Measurements from ENCODE around the gene CXCL8.

CXCL8 gene

DNA sequence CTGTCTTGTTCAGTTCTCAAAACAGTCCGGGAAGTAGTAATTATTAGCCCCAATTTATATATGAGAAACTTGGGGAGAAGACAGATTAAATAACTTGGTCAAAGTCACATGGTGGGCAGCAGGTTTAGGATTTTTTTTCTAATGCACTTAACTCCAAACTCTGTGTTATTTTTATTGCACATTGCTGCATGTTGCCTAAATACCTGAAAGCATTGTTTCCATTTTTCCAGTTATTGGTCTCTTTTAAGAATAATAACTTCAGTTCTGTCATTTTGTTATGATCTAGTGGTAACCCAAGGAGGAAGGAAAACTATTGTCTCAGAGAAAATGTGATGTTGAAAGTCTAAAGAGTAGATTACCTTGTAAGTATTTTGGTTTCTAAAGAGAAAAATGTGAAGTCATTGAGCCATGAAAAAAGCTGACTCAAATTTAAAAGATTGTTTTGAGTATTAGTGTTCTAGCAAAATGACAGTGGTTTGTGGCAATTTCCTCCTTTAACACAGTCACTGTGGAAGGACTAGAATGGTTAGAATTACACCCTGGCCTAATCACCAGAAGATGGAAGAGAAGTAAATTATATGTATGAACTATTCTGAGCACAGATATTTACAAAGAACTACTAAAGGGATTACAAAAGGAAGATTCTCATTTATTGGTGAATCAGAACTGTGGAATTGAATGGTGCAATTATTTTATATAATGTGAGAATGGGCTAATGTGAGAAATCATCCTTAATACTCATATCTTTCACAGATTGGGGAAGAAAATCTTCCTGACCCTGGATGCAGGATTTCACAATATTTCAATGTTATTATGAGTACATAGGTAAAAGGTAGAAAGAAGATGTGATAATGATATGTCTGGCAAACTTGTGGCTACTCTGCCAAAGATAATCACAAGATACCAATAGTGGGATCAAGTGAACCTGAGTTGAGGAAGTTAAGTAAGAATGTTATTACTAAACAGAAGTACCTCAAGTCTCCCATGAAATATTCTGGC, 21.7 kb upstream of the CXCL8 start:
- no peak for DNase-seq

DNA sequence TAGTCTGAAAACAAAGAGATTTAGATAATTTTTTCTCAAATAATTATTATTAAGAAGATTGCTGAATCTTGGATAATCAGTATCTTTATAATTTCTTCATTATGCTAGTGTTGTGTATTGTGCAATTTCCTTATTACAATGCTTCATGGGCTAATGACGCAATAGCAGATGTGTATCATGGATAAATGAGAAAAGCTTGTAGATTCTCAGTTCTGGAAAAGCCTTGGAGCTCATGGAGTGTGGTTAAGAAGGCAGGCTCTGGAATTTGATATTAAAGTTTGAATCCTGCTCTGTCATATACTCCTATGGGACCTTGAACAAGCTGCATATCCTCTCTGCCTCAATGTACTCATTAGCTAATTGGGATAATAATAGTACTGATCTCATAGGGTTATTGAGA, 18.9 kb upstream of the CXCL8 start:
- DNase-seq: no peak

DNA sequence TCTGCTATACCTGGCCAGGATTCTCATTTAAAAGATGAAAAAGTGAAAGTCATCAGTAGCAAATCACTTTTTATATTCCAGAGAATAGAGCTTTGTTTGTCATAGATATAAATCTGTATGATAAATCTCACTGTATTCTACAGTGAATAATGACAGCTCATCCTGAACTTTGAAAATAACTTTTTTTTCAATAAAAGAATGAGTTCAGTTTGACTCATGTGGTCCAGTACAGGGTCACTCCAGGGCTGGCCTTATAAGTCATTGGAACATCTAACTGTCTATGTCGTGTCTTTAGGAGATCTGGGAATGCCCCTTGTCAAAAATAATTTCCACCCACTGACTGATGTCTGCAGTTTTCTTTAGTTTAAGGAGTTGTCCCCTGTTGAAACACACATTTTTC, 18.5 kb upstream of the CXCL8 start:
- no peak for DNase-seq

DNA sequence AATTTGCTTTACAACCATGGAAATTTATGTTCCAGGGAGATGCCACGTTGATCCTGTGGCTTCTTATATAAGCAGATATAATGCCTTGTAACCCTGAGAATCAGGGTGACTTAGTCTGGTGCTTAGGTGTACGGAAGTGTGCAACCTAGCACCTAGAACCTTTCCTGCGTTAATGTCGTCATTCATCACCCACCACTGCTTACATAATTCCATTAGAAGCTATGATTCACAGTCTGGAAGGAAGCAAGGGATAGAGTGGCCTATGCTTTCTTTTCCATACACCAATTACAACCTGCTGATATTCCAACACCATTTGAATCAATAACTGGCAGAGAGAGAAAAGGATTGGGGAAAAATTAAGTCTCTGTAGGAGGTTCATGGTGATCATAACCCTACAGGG, 17.3 kb upstream of the CXCL8 start:
- no peak for DNase-seq

DNA sequence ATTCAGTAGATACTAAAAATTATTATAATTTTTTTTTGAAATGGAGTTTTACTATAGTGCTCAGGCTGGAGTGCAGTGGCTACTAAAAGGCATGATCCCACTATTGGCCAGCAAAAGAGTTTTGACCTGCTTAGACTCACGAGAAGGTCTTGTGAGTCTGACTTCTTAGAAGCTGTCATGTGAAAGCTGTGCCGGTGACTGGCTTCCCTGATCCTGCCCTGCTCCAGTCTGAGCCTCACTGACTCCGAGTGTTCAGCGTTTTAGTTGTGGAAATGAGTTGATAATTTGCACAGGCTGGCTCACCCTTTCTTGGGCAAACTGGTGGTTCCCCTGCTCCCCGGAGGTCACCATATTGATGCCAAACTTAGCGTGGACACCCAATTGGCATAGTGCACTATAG, 16.4 kb upstream of the CXCL8 start:
- no peak for DNase-seq

DNA sequence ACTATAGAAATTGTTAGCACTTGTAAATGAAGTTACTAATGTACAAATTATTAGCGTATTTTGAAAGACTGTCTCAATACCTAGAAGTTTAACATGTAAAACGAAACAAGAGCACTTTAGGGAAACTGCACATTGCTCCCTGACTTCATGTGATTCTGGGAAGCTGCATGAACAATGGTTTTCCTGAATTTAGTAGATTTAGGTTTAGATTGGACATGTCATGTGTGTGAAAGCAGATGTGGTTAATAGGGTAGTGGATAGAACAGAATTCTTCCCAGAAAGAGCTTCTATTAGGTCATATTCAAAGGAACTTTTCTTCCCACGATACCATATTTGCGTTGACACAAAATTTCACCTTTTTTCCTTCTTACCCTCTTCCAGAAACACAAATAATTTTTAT, 14.9 kb upstream of the CXCL8 start:
- DNase-seq: no peak

DNA sequence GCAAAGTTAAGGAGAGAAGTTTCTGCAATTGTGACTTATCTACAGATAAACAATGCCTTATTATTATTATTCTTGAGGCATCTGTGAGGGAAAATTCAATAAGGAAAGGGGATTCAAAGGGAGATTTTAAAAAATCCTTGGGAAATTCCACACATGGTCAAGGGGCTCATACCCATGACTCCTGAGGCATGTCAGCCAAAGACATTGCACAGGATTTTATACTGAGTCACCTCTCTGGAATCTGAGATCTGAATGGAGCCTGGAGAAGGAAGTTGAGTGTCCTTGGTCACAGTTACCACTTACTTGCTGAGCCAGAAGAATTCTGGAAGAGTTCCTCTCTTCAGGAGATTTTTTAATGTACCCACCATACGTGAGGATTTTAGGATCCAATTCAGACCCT, 14.4 kb upstream of the CXCL8 start:
- no peak for DNase-seq

DNA sequence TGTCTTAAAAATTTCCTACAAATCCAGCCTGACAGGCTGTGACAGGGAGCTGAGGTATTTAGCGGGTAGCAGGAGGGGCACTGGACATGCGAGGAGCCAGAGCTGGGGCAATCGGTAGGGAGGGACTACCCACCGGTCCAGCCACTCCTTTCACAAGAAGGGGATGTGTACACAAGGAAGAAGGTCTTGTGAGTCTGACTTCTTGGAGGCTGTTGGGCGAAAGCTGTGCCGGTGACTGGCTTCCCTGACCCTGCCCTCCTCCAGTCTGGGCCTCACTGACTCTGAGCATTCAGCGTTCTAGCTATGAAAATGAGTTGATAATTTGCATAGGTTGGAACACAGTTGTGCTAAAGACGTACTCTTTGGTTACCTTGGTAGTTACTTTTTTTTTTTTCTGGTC, 12.7 kb upstream of the CXCL8 start:
- peak; percentile 50 for DNase-seq

DNA sequence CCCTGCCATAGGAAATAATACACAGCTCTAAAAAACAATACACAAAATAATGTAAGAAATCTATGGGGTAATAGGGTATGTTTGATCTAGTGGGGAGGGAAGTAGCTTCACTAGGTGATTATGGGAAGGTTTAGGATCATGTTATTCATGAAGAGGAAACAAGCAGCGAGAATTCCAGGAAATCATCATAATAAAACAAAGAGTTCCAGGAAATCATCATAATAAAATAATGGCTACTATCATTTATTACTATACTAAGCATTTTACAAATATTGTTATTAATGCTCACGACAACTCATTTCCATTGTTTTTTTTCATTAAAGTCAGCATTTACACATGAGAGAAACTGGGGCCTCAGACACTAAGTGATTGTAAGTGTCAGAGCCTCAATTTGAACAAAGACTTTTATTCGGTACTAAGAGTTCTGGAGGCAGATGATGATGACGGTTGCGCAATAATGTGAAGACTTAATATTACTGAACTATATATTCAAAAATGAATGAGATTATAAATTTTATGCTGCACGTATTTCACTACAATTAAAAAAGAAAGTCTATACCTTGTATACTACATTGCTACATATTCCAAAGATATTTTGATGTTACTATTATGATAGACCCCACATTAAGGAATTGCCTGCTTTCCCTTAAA, 12.2 kb upstream of the CXCL8 start:
- no peak for DNase-seq

DNA sequence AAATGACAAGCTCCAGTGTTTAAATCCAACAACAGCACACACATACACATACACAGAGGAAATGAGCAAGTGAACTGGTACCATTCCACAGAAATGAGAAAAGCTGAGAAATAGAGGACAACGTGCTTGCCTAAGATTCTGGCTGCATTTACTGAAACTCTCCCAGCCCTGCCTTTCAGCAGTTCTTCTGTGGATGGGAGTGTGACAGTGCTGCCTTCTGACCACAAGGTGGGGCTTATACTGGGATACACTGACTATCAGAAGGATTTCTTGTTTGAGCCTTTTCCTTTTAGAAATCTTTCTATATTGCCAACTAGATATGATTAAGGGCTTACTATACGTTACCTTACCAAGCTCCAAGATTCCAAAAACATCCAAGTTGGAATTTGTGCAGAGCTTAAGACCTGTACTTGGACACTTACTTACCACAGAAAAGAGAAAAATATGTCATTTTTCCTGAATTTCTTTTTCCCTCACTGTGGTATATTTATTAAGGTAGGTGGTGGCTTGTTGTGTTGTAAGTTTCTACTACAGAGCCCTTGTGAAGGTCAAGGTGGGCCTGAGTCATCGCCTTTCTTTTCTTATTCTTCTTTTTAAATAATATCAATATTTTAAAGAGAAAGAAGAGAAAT, 10.7 kb upstream of the CXCL8 start:
- DNase-seq: peak; percentile 29

DNA sequence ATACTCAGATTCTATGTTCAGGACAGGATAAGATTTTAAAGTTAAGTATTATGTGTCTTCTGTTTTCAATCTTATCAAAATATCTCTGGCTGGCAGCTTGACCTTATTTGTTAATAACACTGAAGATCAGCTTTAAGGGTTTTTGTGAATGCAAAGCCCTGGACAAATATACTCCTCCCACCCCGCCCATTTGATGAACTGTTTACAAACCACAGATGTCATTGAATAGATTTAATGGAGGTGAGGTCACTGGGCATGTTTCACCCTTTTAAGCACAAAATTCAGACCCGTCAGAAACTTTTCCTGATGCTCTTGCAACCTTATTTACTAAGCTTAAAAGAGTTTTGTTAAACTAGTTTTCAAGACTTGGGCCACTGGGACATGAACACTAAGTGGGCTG, 10.1 kb upstream of the CXCL8 start:
- DNase-seq: no peak

DNA sequence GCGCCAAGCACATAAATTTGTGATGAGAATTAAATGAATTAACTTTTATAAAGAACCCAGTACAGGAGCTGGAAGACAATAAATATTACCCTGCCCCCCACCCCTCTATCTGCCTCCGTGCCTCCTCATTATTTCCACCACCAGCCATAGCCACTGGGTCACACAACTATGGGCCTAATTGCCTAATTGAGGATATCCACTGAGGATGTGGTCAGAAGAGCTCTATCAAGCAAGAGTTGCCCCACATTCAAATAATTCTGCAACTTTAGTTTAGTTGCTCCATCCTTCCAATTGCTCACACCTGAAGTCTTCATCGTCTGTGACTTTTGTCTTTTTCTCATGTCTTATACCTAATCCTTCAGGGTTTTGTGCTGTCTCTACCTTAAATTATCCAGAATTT, 9.5 kb upstream of the CXCL8 start:
- no peak for DNase-seq

DNA sequence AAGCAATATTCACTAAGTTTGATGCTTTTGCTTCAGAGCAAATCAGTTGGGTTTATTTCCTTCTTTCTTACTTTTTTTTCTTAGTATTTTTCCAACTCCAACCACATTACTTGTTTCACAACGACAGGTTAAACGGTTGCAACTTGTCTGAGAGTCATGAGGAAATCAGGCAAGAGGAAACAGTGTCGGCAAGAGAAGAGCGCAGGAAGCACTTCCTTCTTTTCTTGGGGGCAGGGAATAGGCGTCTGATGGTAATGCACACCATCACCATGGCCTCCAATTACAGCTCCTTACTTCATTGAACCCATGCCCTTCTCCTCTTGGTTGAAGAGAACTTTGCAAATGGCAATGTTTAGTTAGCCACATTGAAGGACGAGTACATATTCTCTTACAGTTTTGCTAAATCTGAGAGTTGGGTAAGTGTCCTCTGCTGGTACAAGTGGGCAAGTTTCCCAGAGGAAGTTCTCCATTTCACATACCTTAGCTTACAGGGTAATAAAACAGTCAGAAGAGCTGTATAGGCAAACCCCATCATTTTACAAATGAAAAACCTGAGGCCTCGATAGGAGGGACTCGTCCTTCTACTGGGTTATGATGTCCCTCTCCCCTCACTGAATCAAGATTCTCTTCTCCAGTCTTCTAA, 8.3 kb upstream of the CXCL8 start:
- no peak for DNase-seq

DNA sequence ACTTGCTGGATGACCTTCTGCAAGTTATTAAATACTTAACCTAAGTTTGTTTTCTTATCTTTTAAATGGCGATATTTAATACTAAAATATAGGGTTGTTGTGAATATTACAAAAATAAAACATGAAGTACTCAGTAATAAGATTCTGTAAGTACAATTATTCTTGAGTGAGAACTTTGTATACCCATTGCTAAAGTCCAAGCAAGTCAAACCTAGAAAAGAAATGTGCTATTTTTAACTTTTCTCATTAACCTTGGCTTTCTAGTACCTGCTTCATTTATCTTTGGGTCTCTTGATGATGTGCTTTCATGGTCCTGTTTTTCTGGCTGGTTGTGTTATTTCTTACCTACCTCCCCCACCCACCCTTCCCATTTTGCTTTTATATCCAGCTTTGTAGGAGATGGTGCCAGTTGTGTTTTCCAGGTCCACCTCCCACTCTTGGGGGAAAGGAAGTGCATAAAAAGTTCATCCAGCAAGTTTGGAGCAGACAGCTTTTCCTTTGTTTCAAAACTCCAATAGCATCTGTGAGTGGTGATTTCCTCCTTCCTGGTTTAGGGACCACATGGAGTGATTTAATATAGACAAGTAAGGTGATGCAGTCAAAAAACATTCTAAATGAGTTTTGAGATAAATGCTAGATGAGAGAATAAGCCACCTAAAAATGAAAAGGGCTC, 7.5 kb upstream of the CXCL8 start:
- DNase-seq: no peak

DNA sequence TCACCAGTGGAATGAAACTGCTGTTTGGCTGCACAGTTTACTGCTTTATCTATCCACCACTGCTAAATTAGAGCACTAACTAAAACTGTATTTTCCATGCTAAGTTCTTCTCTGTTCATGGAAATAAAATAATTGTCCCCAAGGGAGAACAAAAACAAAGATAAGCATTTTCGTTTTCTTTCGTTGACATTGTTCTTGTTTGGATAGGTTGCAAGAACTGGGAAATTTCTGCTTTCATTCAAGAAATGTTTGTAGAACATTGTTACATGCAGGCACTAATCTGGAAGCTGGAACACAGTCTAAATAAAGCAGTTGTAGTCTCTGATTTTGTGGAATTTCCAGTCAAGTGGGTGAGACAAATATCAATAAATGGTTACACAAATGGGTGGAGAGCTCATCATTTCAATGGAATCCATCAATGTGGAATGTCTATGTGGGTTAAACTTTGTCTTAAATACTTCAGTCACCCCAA, 5.8 kb upstream of the CXCL8 start:
- no peak for DNase-seq

DNA sequence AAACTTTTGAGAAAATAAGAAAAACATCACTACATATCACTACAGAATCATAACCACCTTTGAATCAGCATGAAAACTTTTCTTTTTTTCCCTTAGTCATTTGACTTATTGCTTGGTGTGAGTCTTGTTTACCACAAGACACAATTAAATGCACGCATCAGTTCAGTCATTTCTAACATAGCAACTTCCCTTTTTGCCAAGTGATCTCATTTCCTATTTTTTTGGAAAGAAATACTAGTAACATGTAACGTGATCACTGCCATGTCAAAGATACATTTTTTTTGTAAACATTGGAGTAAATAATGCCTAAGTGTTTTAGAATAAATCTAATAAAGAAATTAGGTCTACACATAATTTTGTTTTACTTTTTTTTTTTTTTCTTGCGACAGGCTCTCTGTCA, 5.1 kb upstream of the CXCL8 start:
- no peak for DNase-seq

DNA sequence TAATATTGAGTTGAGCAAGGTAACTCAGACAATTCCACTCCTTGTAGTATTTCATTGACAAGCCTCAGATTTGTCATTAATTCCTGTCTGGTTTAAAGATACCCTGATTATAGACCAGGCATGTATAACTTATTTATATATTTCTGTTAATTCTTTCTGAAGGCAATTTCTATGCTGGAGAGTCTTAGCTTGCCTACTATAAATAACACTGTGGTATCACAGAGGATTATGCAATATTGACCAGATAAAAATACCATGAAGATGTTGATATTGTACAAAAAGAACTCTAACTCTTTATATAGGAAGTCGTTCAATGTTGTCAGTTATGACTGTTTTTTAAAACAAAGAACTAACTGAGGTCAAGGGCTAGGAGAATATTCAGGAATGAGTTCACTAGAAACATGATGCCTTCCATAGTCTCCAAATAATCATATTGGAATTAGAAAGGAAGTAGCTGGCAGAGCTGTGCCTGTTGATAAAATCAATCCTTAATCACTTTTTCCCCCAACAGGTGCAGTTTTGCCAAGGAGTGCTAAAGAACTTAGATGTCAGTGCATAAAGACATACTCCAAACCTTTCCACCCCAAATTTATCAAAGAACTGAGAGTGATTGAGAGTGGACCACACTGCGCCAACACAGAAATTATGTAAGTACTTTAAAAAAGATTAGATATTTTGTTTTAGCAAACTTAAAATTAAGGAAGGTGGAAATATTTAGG, 821 bp downstream of the CXCL8 start:
- DNase-seq: no peak

DNA sequence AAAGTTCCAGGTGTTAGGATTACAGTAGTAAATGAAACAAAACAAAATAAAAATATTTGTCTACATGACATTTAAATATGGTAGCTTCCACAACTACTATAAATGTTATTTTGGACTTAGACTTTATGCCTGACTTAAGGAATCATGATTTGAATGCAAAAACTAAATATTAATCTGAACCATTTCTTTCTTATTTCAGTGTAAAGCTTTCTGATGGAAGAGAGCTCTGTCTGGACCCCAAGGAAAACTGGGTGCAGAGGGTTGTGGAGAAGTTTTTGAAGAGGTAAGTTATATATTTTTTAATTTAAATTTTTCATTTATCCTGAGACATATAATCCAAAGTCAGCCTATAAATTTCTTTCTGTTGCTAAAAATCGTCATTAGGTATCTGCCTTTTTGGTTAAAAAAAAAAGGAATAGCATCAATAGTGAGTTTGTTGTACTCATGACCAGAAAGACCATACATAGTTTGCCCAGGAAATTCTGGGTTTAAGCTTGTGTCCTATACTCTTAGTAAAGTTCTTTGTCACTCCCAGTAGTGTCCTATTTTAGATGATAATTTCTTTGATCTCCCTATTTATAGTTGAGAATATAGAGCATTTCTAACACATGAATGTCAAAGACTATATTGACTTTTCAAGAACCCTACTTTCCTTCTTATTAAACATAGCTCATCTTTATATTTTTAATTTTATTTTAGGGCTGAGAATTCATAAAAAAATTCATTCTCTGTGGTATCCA, 1.6 kb downstream of the CXCL8 start:
- DNase-seq: no peak

DNA sequence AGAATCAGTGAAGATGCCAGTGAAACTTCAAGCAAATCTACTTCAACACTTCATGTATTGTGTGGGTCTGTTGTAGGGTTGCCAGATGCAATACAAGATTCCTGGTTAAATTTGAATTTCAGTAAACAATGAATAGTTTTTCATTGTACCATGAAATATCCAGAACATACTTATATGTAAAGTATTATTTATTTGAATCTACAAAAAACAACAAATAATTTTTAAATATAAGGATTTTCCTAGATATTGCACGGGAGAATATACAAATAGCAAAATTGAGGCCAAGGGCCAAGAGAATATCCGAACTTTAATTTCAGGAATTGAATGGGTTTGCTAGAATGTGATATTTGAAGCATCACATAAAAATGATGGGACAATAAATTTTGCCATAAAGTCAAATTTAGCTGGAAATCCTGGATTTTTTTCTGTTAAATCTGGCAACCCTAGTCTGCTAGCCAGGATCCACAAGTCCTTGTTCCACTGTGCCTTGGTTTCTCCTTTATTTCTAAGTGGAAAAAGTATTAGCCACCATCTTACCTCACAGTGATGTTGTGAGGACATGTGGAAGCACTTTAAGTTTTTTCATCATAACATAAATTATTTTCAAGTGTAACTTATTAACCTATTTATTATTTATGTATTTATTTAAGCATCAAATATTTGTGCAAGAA, 2.3 kb downstream of the CXCL8 start:
- no peak for DNase-seq

DNA sequence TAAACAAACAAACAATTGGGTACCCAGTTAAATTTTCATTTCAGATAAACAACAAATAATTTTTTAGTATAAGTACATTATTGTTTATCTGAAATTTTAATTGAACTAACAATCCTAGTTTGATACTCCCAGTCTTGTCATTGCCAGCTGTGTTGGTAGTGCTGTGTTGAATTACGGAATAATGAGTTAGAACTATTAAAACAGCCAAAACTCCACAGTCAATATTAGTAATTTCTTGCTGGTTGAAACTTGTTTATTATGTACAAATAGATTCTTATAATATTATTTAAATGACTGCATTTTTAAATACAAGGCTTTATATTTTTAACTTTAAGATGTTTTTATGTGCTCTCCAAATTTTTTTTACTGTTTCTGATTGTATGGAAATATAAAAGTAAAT, 2.9 kb downstream of the CXCL8 start:
- no peak for DNase-seq

DNA sequence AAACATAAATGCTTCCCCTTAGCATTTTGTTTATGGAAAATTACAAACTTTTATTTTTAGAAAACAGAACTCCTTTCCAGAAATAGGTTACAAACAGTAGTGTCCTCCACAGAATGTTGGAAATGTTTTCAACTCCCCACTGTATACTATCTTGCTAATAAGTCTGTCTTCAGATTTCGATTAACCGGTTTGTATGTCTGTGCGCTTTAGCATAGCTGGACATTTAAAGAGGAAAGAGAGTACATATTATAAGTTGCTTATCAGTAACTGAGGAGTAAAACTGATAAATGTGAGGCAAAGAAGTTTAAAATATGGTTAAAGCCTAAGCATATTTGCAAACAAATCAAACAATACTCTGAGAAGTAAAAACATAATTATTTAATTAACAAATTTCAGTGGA, 3.4 kb downstream of the CXCL8 start:
- no peak for DNase-seq
